ENCODE results near the gene DACH1. TPM values are rescaled to one million over a fixed set of nuclear protein-coding genes. Genes with fewer than 3 reads are reported as not detected.

The DACH1 gene
- total RNA-seq, 1 donor from 2014 or later: 1.6 TPM

DNA sequence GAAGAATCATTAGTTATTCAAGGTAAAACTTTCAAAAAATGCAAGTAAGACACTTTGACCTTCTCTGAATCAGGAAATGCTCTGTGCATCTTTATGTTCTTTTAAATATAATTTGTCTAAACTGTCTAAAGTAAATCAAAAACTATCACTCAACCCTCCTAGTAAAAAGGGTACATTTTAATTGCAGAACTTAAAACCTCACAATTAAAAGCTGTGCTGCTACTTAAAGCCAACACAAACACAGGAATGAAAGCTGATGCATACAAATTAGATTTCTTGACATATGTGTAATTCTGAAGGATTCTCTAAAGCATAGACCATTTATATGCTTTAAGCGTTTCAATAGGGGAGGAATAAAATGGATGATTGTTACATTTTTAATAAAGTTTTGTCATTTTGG lies 58.3 kb downstream of the DACH1 start:
- Histone ChIP-seq H3K4me3 (ENCODE audit: insufficient read depth, low read depth, low read length) (no peak overlapping the region), H4K20me1 (ENCODE audit: insufficient read depth, low read length) (no peaks in the 10 kb centered on the region), H3K36me3 (ENCODE audit: insufficient read depth, low read length) (no peaks in the 10 kb centered on the region), H3K27me3 (ENCODE audit: insufficient read depth, low read length) (no peaks in the 10 kb centered on the region), H3K79me2 (ENCODE audit: insufficient read depth, low read length) (no peaks in the 10 kb centered on the region), H3K4me2 (ENCODE audit: low read length) (no peak overlapping the region), H3K4me1 (ENCODE audit: insufficient read depth, low read length) (no peaks in the 10 kb centered on the region), H2AFZ (ENCODE audit: low read depth, low read length) (no peak overlapping the region), H3K9me3 (ENCODE audit: insufficient read depth, low read depth, low read length) (no peaks in the 10 kb centered on the region), H3K9ac (ENCODE audit: low read length) (no peak overlapping the region), H3K27ac (ENCODE audit: low read depth, low read length) (no peak overlapping the region)
- no peak for DNase-seq (ENCODE audit: low read depth)
- no peak overlapping the region for H3K27ac Mint-ChIP-seq (ENCODE audit: unreplicated experiment)
- H3K9me3 Mint-ChIP-seq (ENCODE audit: unreplicated experiment): no peaks in the 10 kb centered on the region
- H3K4me3 Mint-ChIP-seq (ENCODE audit: unreplicated experiment): no peak overlapping the region
- FAIRE-seq: no peak
- no peaks in the 10 kb centered on the region for H3K4me1 Mint-ChIP-seq (ENCODE audit: low read depth, unreplicated experiment)
- H3K27me3 Mint-ChIP-seq (ENCODE audit: low read depth, unreplicated experiment): no peaks in the 10 kb centered on the region
- H3K36me3 Mint-ChIP-seq (ENCODE audit: low read depth, unreplicated experiment): no peaks in the 10 kb centered on the region
- TF ChIP-seq, protein P1, sequence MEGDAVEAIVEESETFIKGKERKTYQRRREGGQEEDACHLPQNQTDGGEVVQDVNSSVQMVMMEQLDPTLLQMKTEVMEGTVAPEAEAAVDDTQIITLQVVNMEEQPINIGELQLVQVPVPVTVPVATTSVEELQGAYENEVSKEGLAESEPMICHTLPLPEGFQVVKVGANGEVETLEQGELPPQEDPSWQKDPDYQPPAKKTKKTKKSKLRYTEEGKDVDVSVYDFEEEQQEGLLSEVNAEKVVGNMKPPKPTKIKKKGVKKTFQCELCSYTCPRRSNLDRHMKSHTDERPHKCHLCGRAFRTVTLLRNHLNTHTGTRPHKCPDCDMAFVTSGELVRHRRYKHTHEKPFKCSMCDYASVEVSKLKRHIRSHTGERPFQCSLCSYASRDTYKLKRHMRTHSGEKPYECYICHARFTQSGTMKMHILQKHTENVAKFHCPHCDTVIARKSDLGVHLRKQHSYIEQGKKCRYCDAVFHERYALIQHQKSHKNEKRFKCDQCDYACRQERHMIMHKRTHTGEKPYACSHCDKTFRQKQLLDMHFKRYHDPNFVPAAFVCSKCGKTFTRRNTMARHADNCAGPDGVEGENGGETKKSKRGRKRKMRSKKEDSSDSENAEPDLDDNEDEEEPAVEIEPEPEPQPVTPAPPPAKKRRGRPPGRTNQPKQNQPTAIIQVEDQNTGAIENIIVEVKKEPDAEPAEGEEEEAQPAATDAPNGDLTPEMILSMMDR (IDR thresholded peaks at IDR 0.05; ENCODE audit: insufficient read depth, low read depth, low read length): no peak
- TF ChIP-seq EZH2 (IDR thresholded peaks at IDR 0.05; ENCODE audit: insufficient read depth, low read length): no peak

DNA sequence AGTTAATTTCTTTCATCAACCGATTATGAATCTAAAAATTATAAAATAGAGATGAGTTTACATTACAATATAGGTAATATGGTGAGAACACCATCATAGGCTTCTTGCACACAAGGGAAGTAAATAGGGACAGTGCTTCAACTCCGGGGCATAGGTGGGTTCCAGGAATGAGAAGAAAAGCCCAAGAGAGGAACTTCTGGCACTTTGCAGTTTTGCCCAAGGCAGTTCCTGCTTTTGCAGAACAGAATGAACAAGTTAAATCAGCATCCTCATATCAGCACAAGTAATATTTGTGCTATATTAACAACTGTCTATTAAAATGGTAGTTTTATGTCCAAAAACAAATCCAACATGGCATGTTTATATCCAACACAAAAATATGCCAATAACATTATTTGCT lies 60.1 kb downstream of the DACH1 start:
- Histone ChIP-seq H4K20me1 (ENCODE audit: insufficient read depth, low read length) (no peaks in the 10 kb centered on the region), H3K79me2 (ENCODE audit: insufficient read depth, low read length) (no peaks in the 10 kb centered on the region), H3K27ac (ENCODE audit: low read depth, low read length) (no peak overlapping the region), H3K4me1 (ENCODE audit: insufficient read depth, low read length) (no peaks in the 10 kb centered on the region), H3K4me3 (ENCODE audit: insufficient read depth, low read depth, low read length) (no peak overlapping the region), H3K4me2 (ENCODE audit: low read length) (no peak overlapping the region), H3K36me3 (ENCODE audit: insufficient read depth, low read length) (no peaks in the 10 kb centered on the region), H3K9me3 (ENCODE audit: insufficient read depth, low read depth, low read length) (no peaks in the 10 kb centered on the region), H2AFZ (ENCODE audit: low read depth, low read length) (no peak overlapping the region), H3K27me3 (ENCODE audit: insufficient read depth, low read length) (no peaks in the 10 kb centered on the region), H3K9ac (ENCODE audit: low read length) (no peak overlapping the region)
- no peak overlapping the region for H3K4me3 Mint-ChIP-seq (ENCODE audit: unreplicated experiment)
- no peak for TF ChIP-seq EZH2 (IDR thresholded peaks at IDR 0.05; ENCODE audit: insufficient read depth, low read length)
- TF ChIP-seq, protein P1 (IDR thresholded peaks at IDR 0.05; ENCODE audit: insufficient read depth, low read depth, low read length): no peak
- no peak overlapping the region for H3K27ac Mint-ChIP-seq (ENCODE audit: unreplicated experiment)
- H3K9me3 Mint-ChIP-seq (ENCODE audit: unreplicated experiment): no peaks in the 10 kb centered on the region
- no peaks in the 10 kb centered on the region for H3K27me3 Mint-ChIP-seq (ENCODE audit: low read depth, unreplicated experiment)
- no peaks in the 10 kb centered on the region for H3K4me1 Mint-ChIP-seq (ENCODE audit: low read depth, unreplicated experiment)
- DNase-seq (ENCODE audit: low read depth) (no peak), FAIRE-seq (no peak)
- H3K36me3 Mint-ChIP-seq (ENCODE audit: low read depth, unreplicated experiment): no peaks in the 10 kb centered on the region

DNA sequence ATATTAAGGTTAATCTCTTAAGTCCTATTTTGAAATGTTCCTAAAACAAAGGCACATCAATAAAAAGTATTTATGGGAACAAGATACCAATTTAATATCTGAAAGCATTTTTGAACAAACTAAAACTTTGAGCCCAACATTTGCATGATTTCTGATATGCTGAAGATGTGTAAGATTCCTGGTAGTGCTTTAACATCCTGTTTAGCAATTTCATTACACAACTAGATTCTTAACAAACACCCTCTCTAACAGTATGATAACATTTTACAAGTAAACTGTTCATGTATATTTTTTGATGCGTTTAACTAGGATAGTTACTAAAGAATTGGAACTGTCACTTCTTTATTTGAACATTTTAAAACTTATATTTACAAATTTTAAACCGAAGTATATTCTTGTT lies 63.9 kb downstream of the DACH1 start:
- H3K36me3 Mint-ChIP-seq (ENCODE audit: low read depth, unreplicated experiment): no peaks in the 10 kb centered on the region
- no peak for FAIRE-seq
- no peak for DNase-seq (ENCODE audit: low read depth)

More for the DNA sequence above, 63.9 kb downstream of the DACH1 start:
- no peaks in the 10 kb centered on the region for H3K9me3 Mint-ChIP-seq (ENCODE audit: unreplicated experiment)
- H3K4me1 ChIP-seq (ENCODE audit: insufficient read depth, low read length): no peaks in the 10 kb centered on the region
- H3K27me3 ChIP-seq (ENCODE audit: insufficient read depth, low read length): no peaks in the 10 kb centered on the region
- H3K27ac Mint-ChIP-seq (ENCODE audit: unreplicated experiment): no peak overlapping the region
- no peaks in the 10 kb centered on the region for H3K79me2 ChIP-seq (ENCODE audit: insufficient read depth, low read length)
- TF ChIP-seq EZH2 (IDR thresholded peaks at IDR 0.05; ENCODE audit: insufficient read depth, low read length): no peak
- TF ChIP-seq, protein P1 (IDR thresholded peaks at IDR 0.05; ENCODE audit: insufficient read depth, low read depth, low read length): no peak
- H3K4me3 ChIP-seq (ENCODE audit: insufficient read depth, low read depth, low read length): no peak overlapping the region
- no peak overlapping the region for H3K4me2 ChIP-seq (ENCODE audit: low read length)
- H3K4me3 Mint-ChIP-seq (ENCODE audit: unreplicated experiment): no peak overlapping the region
- no peak overlapping the region for H3K9ac ChIP-seq (ENCODE audit: low read length)
- H3K36me3 ChIP-seq (ENCODE audit: insufficient read depth, low read length): no peaks in the 10 kb centered on the region
- H3K27ac ChIP-seq (ENCODE audit: low read depth, low read length): no peak overlapping the region
- H3K27me3 Mint-ChIP-seq (ENCODE audit: low read depth, unreplicated experiment): no peaks in the 10 kb centered on the region
- no peak overlapping the region for H2AFZ ChIP-seq (ENCODE audit: low read depth, low read length)
- H3K4me1 Mint-ChIP-seq (ENCODE audit: low read depth, unreplicated experiment): no peaks in the 10 kb centered on the region
- H4K20me1 ChIP-seq (ENCODE audit: insufficient read depth, low read length): no peaks in the 10 kb centered on the region
- no peaks in the 10 kb centered on the region for H3K9me3 ChIP-seq (ENCODE audit: insufficient read depth, low read depth, low read length)
